SK-N-SH (cell line): ENCODE data around the gene ARHGAP15. TPM values are rescaled to one million over a fixed set of nuclear protein-coding genes. Genes with fewer than 3 reads are reported as not detected.

Experiments used
- CTCF ChIA-PET: fragments of 300-600, 350-600 bp; formaldehyde crosslinking; extraction: SDS; loops from one replicate; lab custom pipeline; 2021; lab: Yijun Ruan, JAX
- POLR2A ChIA-PET: fragments of 350-600 bp; sonication (Branson Sonifier 250); formaldehyde crosslinking; extraction: SDS; loops from one replicate; lab custom pipeline; 2020; ENCODE audit warnings: antibody characterized with exemption, inconsistent platforms; lab: Yijun Ruan, JAX
- DNase-seq: peaks from one replicate; pipeline ENCODE4 v3.0.0; 2012
- H2AFZ ChIP-seq: fragments of 200-600 bp; sonication (generic); 2 replicates; pipeline ENCODE4 v1.8.1; 2016; ENCODE audit warnings: antibody characterized with exemption, mild to moderate bottlenecking, low read depth
- H3F3A ChIP-seq: fragments of 200-600 bp; sonication (generic); replicated peaks from 2 replicates; pipeline ENCODE3; 2016; ENCODE audit warnings: antibody characterized with exemption, mild to moderate bottlenecking; ENCODE audit not compliant: insufficient read depth
- H3K27ac ChIP-seq, 2 experiments: fragments of 200-500 bp in 1 of 2; fragments of 200-600 bp in 1 of 2; sonication (Bioruptor generic) in 1 of 2; sonication (generic), shearing (Covaris generic) in 1 of 2; 2 replicates each; pipeline versions ENCODE4 v1.5.1 to v1.6.1; 2014 to 2016; ENCODE audit warnings: low read depth in 2 of 2, inconsistent platforms in 1 of 2, low read length in 1 of 2, mild to moderate bottlenecking in 1 of 2, mixed read lengths in 1 of 2
- H3K27me3 ChIP-seq: fragments of 200-600 bp; sonication (generic), shearing (Covaris generic); 2 replicates; pipeline ENCODE4 v1.6.1; 2016; ENCODE audit warnings: mixed run types; ENCODE audit not compliant: insufficient read depth
- H3K36me3 ChIP-seq, 2 experiments: fragments of 200-500 bp in 1 of 2; fragments of 200-600 bp in 1 of 2; sonication (Bioruptor generic) in 1 of 2; sonication (generic) in 1 of 2; replicated peaks in 1 of 2; 2 replicates each; pipeline versions ENCODE3 to v1.5.1; 2014 to 2016; ENCODE audit warnings: low read length in 1 of 2, mild to moderate bottlenecking in 1 of 2; ENCODE audit not compliant: insufficient read depth in 2 of 2, control insufficient read depth in 1 of 2
- H3K4me1 ChIP-seq, 2 experiments: fragments of 200-500 bp in 1 of 2; fragments of 200-600 bp in 1 of 2; sonication (Bioruptor generic) in 1 of 2; sonication (generic), shearing (Covaris generic) in 1 of 2; 2 replicates each; pipeline versions ENCODE4 v1.5.1 to v1.6.1; 2014 to 2016; ENCODE audit warnings: low read depth in 1 of 2, low read length in 1 of 2, mixed run types in 1 of 2; ENCODE audit not compliant: insufficient read depth in 2 of 2, control insufficient read depth in 1 of 2
- H3K4me2 ChIP-seq: fragments of 200-600 bp; sonication (generic), shearing (Covaris generic); 2 replicates; pipeline ENCODE4 v1.6.1; 2017; ENCODE audit warnings: mixed run types
- H3K4me3 ChIP-seq, 2 experiments: fragments of 200-500 bp in 1 of 2; fragments of 200-600 bp in 1 of 2; sonication (Bioruptor generic) in 1 of 2; sonication (generic), shearing (Covaris generic) in 1 of 2; 2 replicates each; pipeline versions ENCODE4 v1.5.1 to v1.8.1; 2014 to 2016; ENCODE audit warnings: low read depth in 2 of 2, inconsistent platforms in 1 of 2, low read length in 1 of 2, mild to moderate bottlenecking in 1 of 2, mixed read lengths in 1 of 2, moderate library complexity in 1 of 2
- H3K79me2 ChIP-seq: fragments of 200-600 bp; sonication (generic); 2 replicates; pipeline ENCODE4 v1.8.1; 2017; ENCODE audit warnings: mild to moderate bottlenecking; ENCODE audit not compliant: insufficient read depth
- H3K9ac ChIP-seq: fragments of 200-600 bp; sonication (generic); 2 replicates; pipeline ENCODE4 v1.6.1; 2017; ENCODE audit warnings: mixed run types
- H3K9me2 ChIP-seq: fragments of 200-600 bp; sonication (generic); 2 replicates; pipeline ENCODE4 v1.6.1; 2017; ENCODE audit warnings: mixed run types
- H3K9me3 ChIP-seq: fragments of 200-600 bp; sonication (generic); 2 replicates; pipeline ENCODE4 v1.6.1; 2017; ENCODE audit warnings: mixed run types, mild to moderate bottlenecking, moderate library complexity
- H4K20me1 ChIP-seq: fragments of 200-600 bp; sonication (generic); 2 replicates; pipeline ENCODE4 v1.6.1; 2017; ENCODE audit warnings: mild to moderate bottlenecking, mixed run types; ENCODE audit not compliant: insufficient read depth
- CHD2 ChIP-seq: fragments of 150-350 bp; IDR thresholded peaks from 2 replicates; pipeline ENCODE4 v1.6.1; 2018; ENCODE audit warnings: low read length; ENCODE audit not compliant: partially characterized antibody
- CTCF ChIP-seq: fragments of 200-600 bp; sonication (generic); IDR thresholded peaks from 2 replicates; pipeline ENCODE4 v1.6.1; 2017; ENCODE audit warnings: antibody characterized with exemption, mild to moderate bottlenecking, moderate library complexity
- EP300 ChIP-seq, 2 experiments: IDR thresholded peaks; 2 replicates each; pipeline versions ENCODE4 v1.4.0 to v1.6.1; 2012; ENCODE audit warnings: borderline replicate concordance in 1 of 2, low read depth in 1 of 2, low read length in 1 of 2
- EZH2phosphoT487 ChIP-seq: fragments of 200-600 bp; sonication (generic); IDR thresholded peaks from 2 replicates; pipeline ENCODE4 v1.6.1; 2017; ENCODE audit warnings: low read depth, mixed run types, mild to moderate bottlenecking, antibody characterized with exemption, moderate library complexity, borderline replicate concordance
- FOXJ3 ChIP-seq: sonication (generic); formaldehyde crosslinking; IDR thresholded peaks from 2 replicates; pipeline ENCODE4 v1.5.1; 2020; ENCODE audit warnings: mild to moderate bottlenecking, missing genetic modification reagents
- GABPA ChIP-seq: IDR thresholded peaks from 2 replicates; pipeline ENCODE4 v1.4.0; 2012; ENCODE audit warnings: low read depth, mild to moderate bottlenecking
- GATA2 ChIP-seq: sonication (generic); formaldehyde crosslinking; IDR thresholded peaks from 2 replicates; pipeline ENCODE4 v1.5.0; 2020; ENCODE audit warnings: mild to moderate bottlenecking, missing genetic modification reagents
- JUND ChIP-seq: IDR thresholded peaks from 2 replicates; pipeline ENCODE4 v1.4.0; 2012
- MEF2A ChIP-seq: IDR thresholded peaks from 2 replicates; pipeline ENCODE4 v1.4.0; 2012; ENCODE audit warnings: low read depth, borderline replicate concordance
- NRF1 ChIP-seq: IDR thresholded peaks from 2 replicates; pipeline ENCODE4 v1.6.1; 2012; ENCODE audit warnings: low read depth, mild to moderate bottlenecking, low read length
- POLR2AphosphoS5 ChIP-seq: IDR thresholded peaks from 2 replicates; pipeline ENCODE4 v1.6.1; 2012; ENCODE audit warnings: low read depth, low read length
- RAD21 ChIP-seq: IDR thresholded peaks from 2 replicates; pipeline ENCODE4 v1.6.1; 2012; ENCODE audit warnings: mild to moderate bottlenecking, low read length
- REST ChIP-seq: IDR thresholded peaks from 2 replicates; pipeline ENCODE4 v1.6.1; 2012; ENCODE audit warnings: mild to moderate bottlenecking, low read depth, low read length, moderate library complexity
- RFX5 ChIP-seq: IDR thresholded peaks from 2 replicates; pipeline ENCODE4 v1.6.1; 2012; ENCODE audit warnings: mild to moderate bottlenecking, improper control_type of control experiment, low read length
- TAF1 ChIP-seq: IDR thresholded peaks from 2 replicates; pipeline ENCODE4 v1.6.1; 2012; ENCODE audit warnings: low read depth, mild to moderate bottlenecking, low read length, moderate library complexity, borderline replicate concordance
- TCF12 ChIP-seq: IDR thresholded peaks from 2 replicates; pipeline ENCODE4 v1.4.0; 2012
- ZBTB33 ChIP-seq: IDR thresholded peaks from 2 replicates; pipeline ENCODE4 v1.4.0; 2012; ENCODE audit warnings: low read depth, borderline replicate concordance
- WGBS: methylation state at CpG from one replicate; pipeline ENCODE4 v1.1.6; 2017; ENCODE audit warnings: low lambda C conversion rate; 5-methylcytosine and 5-hydroxymethylcytosine counted together
- polyA plus RNA-seq, 3 experiments: library from polyadenylated mRNA; depleted of rRNA; stranded (reverse); fragments of >200 nt; gene quantifications; 2 replicates each; pipeline ENCODE4 v1.2.3, GENCODE V29; 2012
- TF ChIP-seq, protein P1 (sequence below): IDR thresholded peaks from 2 replicates; pipeline ENCODE4 v1.4.0; 2012; ENCODE audit warnings: low read depth, borderline replicate concordance

ARHGAP15 gene
- polyA plus RNA-seq, 1 of the 3 experiments (the other 2 are of a cell fraction) = not detected

DNA sequence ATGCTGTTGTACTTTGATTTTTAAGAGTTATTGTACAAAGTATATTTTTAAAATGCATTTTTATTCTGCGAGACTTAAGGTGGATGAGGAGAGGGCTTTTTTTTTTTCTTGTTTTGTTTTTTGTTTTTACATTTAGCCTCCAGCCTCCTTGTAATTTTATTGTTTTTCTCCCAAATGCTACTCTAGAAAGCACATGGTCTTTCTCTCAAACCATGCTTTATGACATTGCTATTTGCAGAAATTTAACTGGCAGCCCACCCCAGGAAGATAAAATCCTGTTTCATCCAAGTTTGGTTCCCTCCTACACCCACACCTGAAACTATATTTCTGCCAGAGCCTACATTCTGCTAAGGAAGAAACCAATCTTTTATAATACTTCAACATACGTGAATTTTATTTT is 184.6 kb downstream of the ARHGAP15 start (continued):
- TF ChIP-seq CHD2 (no peak), NRF1 (no peak)

GRCh38 chr2:143321994-143322393 is 192.8 kb downstream of the ARHGAP15 start:
- Histone ChIP-seq H3K9ac (no peak overlapping the region), H3K27me3 (no peaks in the 10 kb centered on the region), H3F3A (no peaks in the 10 kb centered on the region), H3K27ac (no peak overlapping the region), H3K4me3 (no peak overlapping the region), H4K20me1 (no peaks in the 10 kb centered on the region), H3K9me3 (no peaks in the 10 kb centered on the region), H3K79me2 (no peaks in the 10 kb centered on the region), H2AFZ (no peak overlapping the region), H3K36me3 (no peaks in the 10 kb centered on the region), H3K4me1 (no peaks in the 10 kb centered on the region), H3K4me2 (no peak overlapping the region), H3K9me2 (no peaks in the 10 kb centered on the region)
- CTCF ChIA-PET = interaction anchor here (1.2 to 1.8 kb wide), 2 partner anchors 10 to 38 kb away, joined by 4 to 5 read pairs; no protein-coding TSS in a partner anchor
- DNase-seq = no peak
- TF ChIP-seq GATA2 (CRISPR knock-in tag) = no peak
- TF ChIP-seq ZBTB33 = no peak
- TF ChIP-seq EP300 (IDR thresholded peaks at IDR 0.05; ENCODE audit: borderline replicate concordance in 1 of 2, low read depth in 1 of 2, low read length in 1 of 2) = no peak
- TF ChIP-seq, protein P1, sequence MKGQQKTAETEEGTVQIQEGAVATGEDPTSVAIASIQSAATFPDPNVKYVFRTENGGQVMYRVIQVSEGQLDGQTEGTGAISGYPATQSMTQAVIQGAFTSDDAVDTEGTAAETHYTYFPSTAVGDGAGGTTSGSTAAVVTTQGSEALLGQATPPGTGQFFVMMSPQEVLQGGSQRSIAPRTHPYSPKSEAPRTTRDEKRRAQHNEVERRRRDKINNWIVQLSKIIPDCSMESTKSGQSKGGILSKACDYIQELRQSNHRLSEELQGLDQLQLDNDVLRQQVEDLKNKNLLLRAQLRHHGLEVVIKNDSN = no peak
- TF ChIP-seq EZH2phosphoT487 = no peak
- TF ChIP-seq GABPA = no peak
- WGBS = 53% methylated on average over 3 of the region's 3 CpGs
- POLR2A ChIA-PET = no interaction called here

DNA sequence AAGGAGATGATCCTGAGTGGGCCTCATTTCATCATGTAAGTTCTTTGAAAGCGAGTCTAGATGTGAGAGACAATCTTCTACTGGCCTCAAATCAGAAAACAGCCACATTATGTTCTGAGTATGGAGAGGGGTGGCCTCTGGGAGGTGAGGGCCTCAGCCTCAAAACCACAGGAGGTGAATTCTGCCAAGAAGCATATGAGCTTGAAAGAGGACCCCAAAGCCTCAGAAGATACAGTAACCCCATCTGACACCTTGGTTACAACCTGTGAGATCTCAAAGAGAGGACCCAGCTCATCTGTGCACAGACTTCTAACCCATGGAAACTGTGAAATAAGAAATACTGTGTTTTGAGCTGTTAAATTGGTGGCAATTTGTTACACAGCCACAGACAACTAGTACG is 200.1 kb downstream of the ARHGAP15 start:
- Histone ChIP-seq H3K27ac (no peak overlapping the region), H3K4me1 (no peaks in the 10 kb centered on the region), H2AFZ (no peak overlapping the region), H3K79me2 (no peaks in the 10 kb centered on the region), H3K9me2 (no peaks in the 10 kb centered on the region), H3K36me3 (no peaks in the 10 kb centered on the region), H3K4me2 (no peak overlapping the region), H4K20me1 (no peaks in the 10 kb centered on the region), H3K9ac (no peak overlapping the region), H3K4me3 (no peak overlapping the region), H3K9me3 (no peaks in the 10 kb centered on the region), H3F3A (no peaks in the 10 kb centered on the region), H3K27me3 (no peaks in the 10 kb centered on the region)
- ChIA-PET POLR2A (interaction anchor here (0.6 kb wide), 1 partner anchor 22 kb away, joined by 3 read pairs; no protein-coding TSS in a partner anchor), CTCF (no interaction called here)
- 76% methylated on average over 2 of the region's 2 CpGs for WGBS
- DNase-seq = no peak
- TF ChIP-seq CTCF = no peak
- no peak for TF ChIP-seq JUND
- no peak for TF ChIP-seq RAD21
- TF ChIP-seq TAF1 = no peak
- TF ChIP-seq MEF2A = no peak
- no peak for TF ChIP-seq RFX5
- no peak for TF ChIP-seq REST
- no peak for TF ChIP-seq EZH2phosphoT487
- no peak for TF ChIP-seq EP300 (IDR thresholded peaks at IDR 0.05; ENCODE audit: borderline replicate concordance in 1 of 2, low read depth in 1 of 2, low read length in 1 of 2)
- no peak for TF ChIP-seq POLR2AphosphoS5
- TF ChIP-seq TCF12 = no peak
- TF ChIP-seq FOXJ3 = no peak
